ENCODE measurements around the gene UFL1.

The UFL1 gene

GRCh38 chr6:96576221-96576620 is 54.6 kb downstream of the UFL1 start:
- no peak overlapping the region for H2AFZ ChIP-seq (ENCODE audit: low read length)
- no peak overlapping the region for H3K14ac ChIP-seq (ENCODE audit: low read length)
- no peaks in the 10 kb centered on the region for H3K4me1 ChIP-seq (ENCODE audit: control insufficient read depth in 2 of 2, insufficient read depth in 1 of 2, low read depth in 1 of 2, low read length in 2 of 2)
- WGBS, 2 donors (ENCODE audit: extremely low coverage in 2 of 2, insufficient read length in 2 of 2, insufficient replicate concordance in 1 of 2) = no CpG with 5 or more reads among the region's 4 CpGs
- no peak overlapping the region for H3K18ac ChIP-seq (ENCODE audit: low read length)
- H3K27ac ChIP-seq (replicated peaks; ENCODE audit: low read length) = no peak overlapping the region
- H3K36me3 ChIP-seq (replicated peaks in 1 of 2; ENCODE audit: control insufficient read depth in 2 of 2, insufficient read depth in 2 of 2, low read length in 2 of 2) = no peaks in the 10 kb centered on the region
- H2BK120ac ChIP-seq (ENCODE audit: low read depth, low read length) = no peak overlapping the region
- no peak overlapping the region for H3K4ac ChIP-seq (ENCODE audit: low read length)
- no peak overlapping the region for H4K91ac ChIP-seq (ENCODE audit: low read depth, low read length, poor library complexity)
- no peak overlapping the region for H3K4me3 ChIP-seq (ENCODE audit: low read length in 2 of 2)
- no peak overlapping the region for H2BK12ac ChIP-seq (ENCODE audit: low read length)
- no peak overlapping the region for H3K9ac ChIP-seq (ENCODE audit: low read depth, low read length, poor library complexity)
- peaks cover 0 to 5% of the 10 kb centered on the region in 2 donors for H3K9me3 ChIP-seq (replicated peaks in 1 of 2; ENCODE audit: control insufficient read depth in 2 of 2, insufficient read depth in 1 of 2, low read depth in 1 of 2, low read length in 2 of 2)
- H2BK15ac ChIP-seq (ENCODE audit: low read length) = no peak overlapping the region
- no peak overlapping the region for H3K4me2 ChIP-seq (ENCODE audit: insufficient read depth, low read length, poor library complexity, severe bottlenecking)
- no peak overlapping the region for H2AK5ac ChIP-seq (ENCODE audit: low read depth, low read length)
- H2BK5ac ChIP-seq (ENCODE audit: low read length) = no peak overlapping the region
- no peak overlapping the region for H4K8ac ChIP-seq (ENCODE audit: low read depth, low read length)
- H3K23ac ChIP-seq (ENCODE audit: low read depth, low read length, poor library complexity) = no peak overlapping the region
- DNase-seq (ENCODE audit: low spot score) = no peak
- no peaks in the 10 kb centered on the region for H3K27me3 ChIP-seq (ENCODE audit: control insufficient read depth in 3 of 3, insufficient read depth in 3 of 3, low read depth in 1 of 3, low read length in 3 of 3)
- H3K79me1 ChIP-seq (ENCODE audit: low read depth, low read length) = no peaks in the 10 kb centered on the region

- DNase-seq (ENCODE audit: low spot score) = no peak
- WGBS, 2 donors (ENCODE audit: extremely low coverage in 2 of 2, insufficient read length in 2 of 2, insufficient replicate concordance in 1 of 2) = no CpG with 5 or more reads among the region's 2 CpGs
- Histone ChIP-seq H3K4me3 (ENCODE audit: low read length in 2 of 2) (no peak overlapping the region), H4K8ac (ENCODE audit: low read depth, low read length) (no peak overlapping the region), H2AK5ac (ENCODE audit: low read depth, low read length) (no peak overlapping the region), H3K9ac (ENCODE audit: low read depth, low read length, poor library complexity) (no peak overlapping the region), H3K9me3 (replicated peaks in 1 of 2; ENCODE audit: control insufficient read depth in 2 of 2, insufficient read depth in 1 of 2, low read depth in 1 of 2, low read length in 2 of 2) (no peaks in the 10 kb centered on the region), H3K4me2 (ENCODE audit: insufficient read depth, low read length, poor library complexity, severe bottlenecking) (no peak overlapping the region), H2BK5ac (ENCODE audit: low read length) (no peak overlapping the region), H2BK12ac (ENCODE audit: low read length) (no peak overlapping the region), H3K79me1 (ENCODE audit: low read depth, low read length) (no peaks in the 10 kb centered on the region), H3K4ac (ENCODE audit: low read length) (no peak overlapping the region), H3K27me3 (ENCODE audit: control insufficient read depth in 3 of 3, insufficient read depth in 3 of 3, low read depth in 1 of 3, low read length in 3 of 3) (no peaks in the 10 kb centered on the region), H3K14ac (ENCODE audit: low read length) (no peak overlapping the region), H3K36me3 (replicated peaks in 1 of 2; ENCODE audit: control insufficient read depth in 2 of 2, insufficient read depth in 2 of 2, low read length in 2 of 2) (no peaks in the 10 kb centered on the region), H3K23ac (ENCODE audit: low read depth, low read length, poor library complexity) (no peak overlapping the region), H3K18ac (ENCODE audit: low read length) (no peak overlapping the region), H2AFZ (ENCODE audit: low read length) (no peak overlapping the region), H4K91ac (ENCODE audit: low read depth, low read length, poor library complexity) (no peak overlapping the region), H3K27ac (replicated peaks; ENCODE audit: low read length) (no peak overlapping the region), H2BK120ac (ENCODE audit: low read depth, low read length) (no peak overlapping the region), H3K4me1 (ENCODE audit: control insufficient read depth in 2 of 2, insufficient read depth in 1 of 2, low read depth in 1 of 2, low read length in 2 of 2) (no peaks in the 10 kb centered on the region), H2BK15ac (ENCODE audit: low read length) (no peak overlapping the region)
Observed at GRCh38 chr6:96582021-96582420, 60.4 kb downstream of the UFL1 start.

- H3K4me1 ChIP-seq (ENCODE audit: control insufficient read depth in 2 of 2, insufficient read depth in 1 of 2, low read depth in 1 of 2, low read length in 2 of 2) = no peaks in the 10 kb centered on the region
- H3K9ac ChIP-seq (ENCODE audit: low read depth, low read length, poor library complexity) = no peak overlapping the region
- H2BK120ac ChIP-seq (ENCODE audit: low read depth, low read length) = no peak overlapping the region
- no peak overlapping the region for H2AK5ac ChIP-seq (ENCODE audit: low read depth, low read length)
- no peak overlapping the region for H3K4ac ChIP-seq (ENCODE audit: low read length)
- no peak overlapping the region for H2AFZ ChIP-seq (ENCODE audit: low read length)
- no peak overlapping the region for H3K23ac ChIP-seq (ENCODE audit: low read depth, low read length, poor library complexity)
- H3K79me1 ChIP-seq (ENCODE audit: low read depth, low read length) = no peaks in the 10 kb centered on the region
- H3K14ac ChIP-seq (ENCODE audit: low read length) = no peak overlapping the region
- H3K4me2 ChIP-seq (ENCODE audit: insufficient read depth, low read length, poor library complexity, severe bottlenecking) = no peak overlapping the region
- H2BK15ac ChIP-seq (ENCODE audit: low read length) = no peak overlapping the region
- DNase-seq (ENCODE audit: low spot score) = no peak
- no peak overlapping the region for H2BK12ac ChIP-seq (ENCODE audit: low read length)
- H3K4me3 ChIP-seq (ENCODE audit: low read length in 2 of 2) = no peak overlapping the region
- H3K18ac ChIP-seq (ENCODE audit: low read length) = no peak overlapping the region
- no peaks in the 10 kb centered on the region for H3K27me3 ChIP-seq (ENCODE audit: control insufficient read depth in 3 of 3, insufficient read depth in 3 of 3, low read depth in 1 of 3, low read length in 3 of 3)
- no peak overlapping the region for H4K8ac ChIP-seq (ENCODE audit: low read depth, low read length)
- H2BK5ac ChIP-seq (ENCODE audit: low read length) = no peak overlapping the region
- no peaks in the 10 kb centered on the region for H3K36me3 ChIP-seq (replicated peaks in 1 of 2; ENCODE audit: control insufficient read depth in 2 of 2, insufficient read depth in 2 of 2, low read length in 2 of 2)
- no peak overlapping the region for H3K27ac ChIP-seq (replicated peaks; ENCODE audit: low read length)
- no peak overlapping the region for H4K91ac ChIP-seq (ENCODE audit: low read depth, low read length, poor library complexity)
- WGBS, 2 donors (ENCODE audit: extremely low coverage in 2 of 2, insufficient read length in 2 of 2, insufficient replicate concordance in 1 of 2) = no CpG with 5 or more reads among the region's 1 CpG
- no peaks in the 10 kb centered on the region for H3K9me3 ChIP-seq (replicated peaks in 1 of 2; ENCODE audit: control insufficient read depth in 2 of 2, insufficient read depth in 1 of 2, low read depth in 1 of 2, low read length in 2 of 2)
Observed at GRCh38 chr6:96582436-96582835, 60.8 kb downstream of the UFL1 start.

- Histone ChIP-seq H4K8ac (ENCODE audit: low read depth, low read length) (no peak overlapping the region), H2AFZ (ENCODE audit: low read length) (no peak overlapping the region), H3K4me3 (ENCODE audit: low read length in 2 of 2) (no peak overlapping the region), H3K79me1 (ENCODE audit: low read depth, low read length) (no peaks in the 10 kb centered on the region), H3K23ac (ENCODE audit: low read depth, low read length, poor library complexity) (no peak overlapping the region), H3K14ac (ENCODE audit: low read length) (no peak overlapping the region), H3K18ac (ENCODE audit: low read length) (no peak overlapping the region), H4K91ac (ENCODE audit: low read depth, low read length, poor library complexity) (no peak overlapping the region), H2AK5ac (ENCODE audit: low read depth, low read length) (no peak overlapping the region), H3K4me2 (ENCODE audit: insufficient read depth, low read length, poor library complexity, severe bottlenecking) (no peak overlapping the region), H3K4ac (ENCODE audit: low read length) (no peak overlapping the region), H2BK15ac (ENCODE audit: low read length) (no peak overlapping the region), H3K36me3 (replicated peaks in 1 of 2; ENCODE audit: control insufficient read depth in 2 of 2, insufficient read depth in 2 of 2, low read length in 2 of 2) (no peaks in the 10 kb centered on the region), H2BK120ac (ENCODE audit: low read depth, low read length) (no peak overlapping the region), H3K9ac (ENCODE audit: low read depth, low read length, poor library complexity) (no peak overlapping the region), H3K9me3 (replicated peaks in 1 of 2; ENCODE audit: control insufficient read depth in 2 of 2, insufficient read depth in 1 of 2, low read depth in 1 of 2, low read length in 2 of 2) (no peaks in the 10 kb centered on the region), H3K27ac (replicated peaks; ENCODE audit: low read length) (no peak overlapping the region), H3K4me1 (ENCODE audit: control insufficient read depth in 2 of 2, insufficient read depth in 1 of 2, low read depth in 1 of 2, low read length in 2 of 2) (no peaks in the 10 kb centered on the region), H2BK5ac (ENCODE audit: low read length) (no peak overlapping the region), H2BK12ac (ENCODE audit: low read length) (no peak overlapping the region), H3K27me3 (ENCODE audit: control insufficient read depth in 3 of 3, insufficient read depth in 3 of 3, low read depth in 1 of 3, low read length in 3 of 3) (no peaks in the 10 kb centered on the region)
- no peak for DNase-seq (ENCODE audit: low spot score)
- WGBS, 2 donors (ENCODE audit: extremely low coverage in 2 of 2, insufficient read length in 2 of 2, insufficient replicate concordance in 1 of 2) = no CpG with 5 or more reads among the region's 2 CpGs
Observed at GRCh38 chr6:96604420-96604819, 82.8 kb downstream of the UFL1 start.

Measured in neuronal stem cell (in vitro differentiated cells).